ENCODE measurements around the gene HDC. TPM values are rescaled to one million over a fixed set of nuclear protein-coding genes. Genes with fewer than 3 reads are reported as not detected.
A peak's percentile ranks its signal among the peaks of the same experiment; 100 is the strongest.

HDC gene
- total RNA-seq, 1 experiment from 2014 or later = not detected

DNA sequence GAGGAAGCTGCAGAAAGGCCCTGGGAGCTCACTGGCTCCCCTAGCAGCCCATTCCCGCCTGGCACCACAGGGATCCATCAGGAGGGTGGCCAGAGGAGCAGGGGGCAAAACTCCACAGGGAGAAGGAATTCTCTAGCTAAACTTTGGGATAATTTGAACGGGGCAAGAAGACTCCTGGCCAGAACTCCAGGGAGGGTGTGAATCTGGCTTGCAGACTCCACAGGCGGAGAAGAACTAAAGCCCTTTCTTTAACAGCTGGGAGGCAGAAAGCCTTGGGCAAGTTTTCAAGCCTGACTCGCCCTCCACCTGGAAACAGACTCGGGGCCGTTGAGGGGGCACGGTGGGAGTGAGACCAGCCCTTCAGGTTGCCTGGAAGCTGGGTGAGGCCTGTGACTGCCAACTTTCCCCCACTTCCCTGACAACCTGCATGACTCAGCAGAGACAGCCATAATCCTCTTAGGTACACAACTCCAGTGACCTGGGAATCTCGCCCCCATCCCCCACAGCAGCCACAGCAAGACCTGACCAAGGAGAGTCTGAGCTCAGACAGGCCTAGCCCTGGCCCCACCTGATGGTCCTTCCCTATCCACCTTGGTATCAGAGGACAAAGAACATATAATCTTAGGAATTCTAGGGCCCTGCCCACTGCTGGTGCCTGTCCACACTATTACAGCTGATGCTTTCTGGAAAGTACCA, 54.9 kb downstream of the HDC start:
- ATAC-seq = peak; percentile 53
- H3K36me3 ChIP-seq (ENCODE audit: control insufficient read depth in 1 of 2, insufficient read depth in 2 of 2, low read length in 2 of 2) = peaks cover 0 to 9% of the 10 kb centered on the region in 2 experiments; a peak in 2 of 4 replicates
- BruUV-seq (replicated peaks) = no TSS peak

DNA sequence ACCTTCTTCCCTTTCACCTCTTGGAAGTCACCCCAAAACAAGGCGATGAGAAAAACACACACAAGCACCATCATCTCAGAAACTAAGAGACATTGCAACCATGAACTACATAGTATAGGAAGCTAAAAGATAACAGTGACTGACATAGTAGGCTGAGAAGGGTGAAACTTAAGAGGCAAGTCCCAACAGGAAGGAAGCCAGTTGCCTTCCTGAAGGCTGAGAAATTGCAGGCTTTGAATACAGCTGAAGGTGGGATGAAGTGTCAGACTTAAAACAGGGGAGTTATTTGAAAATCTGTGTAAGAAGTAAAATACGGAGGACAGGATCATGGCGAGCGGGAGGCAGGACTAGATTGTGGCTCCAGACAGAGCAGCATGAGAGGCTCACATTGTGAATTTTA, 55.7 kb downstream of the HDC start:
- no peak for ATAC-seq
- BruUV-seq (replicated peaks) = no TSS peak
- CTCF ChIA-PET = no interaction called here
- TF ChIP-seq ELF1 (IDR thresholded peaks at IDR 0.05; ENCODE audit: borderline replicate concordance, low read depth) (no peak), EZH2phosphoT487 (IDR thresholded peaks at IDR 0.05; ENCODE audit: borderline replicate concordance) (no peak), RAD21 (IDR thresholded peaks at IDR 0.05; ENCODE audit: low read depth) (no peak), POLR2AphosphoS5 (IDR thresholded peaks at IDR 0.05; ENCODE audit: low read depth, low read length) (no peak), FOSL1 (IDR thresholded peaks at IDR 0.05; ENCODE audit: low read depth) (no peak), TCF7L2 (IDR thresholded peaks at IDR 0.05; ENCODE audit: borderline replicate concordance, extremely low read depth, insufficient read depth, insufficient read length) (no peak), YY1 (IDR thresholded peaks at IDR 0.05; ENCODE audit: extremely low read depth, insufficient replicate concordance, low read depth, low read length) (no peak), ZFX (IDR thresholded peaks at IDR 0.05) (no peak), CBX3 (IDR thresholded peaks at IDR 0.05; ENCODE audit: low read depth) (no peak), POLR2A (IDR thresholded peaks at IDR 0.05; ENCODE audit: borderline replicate concordance, extremely low read depth, insufficient read depth, insufficient read length) (no peak), SP1 (IDR thresholded peaks at IDR 0.05; ENCODE audit: low read depth) (no peak), EZH2 (IDR thresholded peaks at IDR 0.05) (no peak), SIN3A (IDR thresholded peaks at IDR 0.05; ENCODE audit: low read depth) (no peak), ZNF274 (IDR thresholded peaks at IDR 0.05; ENCODE audit: low read depth, low read length) (no peak), CEBPB (IDR thresholded peaks at IDR 0.05; ENCODE audit: low read depth) (no peak)
- TF ChIP-seq, protein P1, sequence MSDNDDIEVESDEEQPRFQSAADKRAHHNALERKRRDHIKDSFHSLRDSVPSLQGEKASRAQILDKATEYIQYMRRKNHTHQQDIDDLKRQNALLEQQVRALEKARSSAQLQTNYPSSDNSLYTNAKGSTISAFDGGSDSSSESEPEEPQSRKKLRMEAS (IDR thresholded peaks at IDR 0.05) = no peak
- TF ChIP-seq, protein P2, sequence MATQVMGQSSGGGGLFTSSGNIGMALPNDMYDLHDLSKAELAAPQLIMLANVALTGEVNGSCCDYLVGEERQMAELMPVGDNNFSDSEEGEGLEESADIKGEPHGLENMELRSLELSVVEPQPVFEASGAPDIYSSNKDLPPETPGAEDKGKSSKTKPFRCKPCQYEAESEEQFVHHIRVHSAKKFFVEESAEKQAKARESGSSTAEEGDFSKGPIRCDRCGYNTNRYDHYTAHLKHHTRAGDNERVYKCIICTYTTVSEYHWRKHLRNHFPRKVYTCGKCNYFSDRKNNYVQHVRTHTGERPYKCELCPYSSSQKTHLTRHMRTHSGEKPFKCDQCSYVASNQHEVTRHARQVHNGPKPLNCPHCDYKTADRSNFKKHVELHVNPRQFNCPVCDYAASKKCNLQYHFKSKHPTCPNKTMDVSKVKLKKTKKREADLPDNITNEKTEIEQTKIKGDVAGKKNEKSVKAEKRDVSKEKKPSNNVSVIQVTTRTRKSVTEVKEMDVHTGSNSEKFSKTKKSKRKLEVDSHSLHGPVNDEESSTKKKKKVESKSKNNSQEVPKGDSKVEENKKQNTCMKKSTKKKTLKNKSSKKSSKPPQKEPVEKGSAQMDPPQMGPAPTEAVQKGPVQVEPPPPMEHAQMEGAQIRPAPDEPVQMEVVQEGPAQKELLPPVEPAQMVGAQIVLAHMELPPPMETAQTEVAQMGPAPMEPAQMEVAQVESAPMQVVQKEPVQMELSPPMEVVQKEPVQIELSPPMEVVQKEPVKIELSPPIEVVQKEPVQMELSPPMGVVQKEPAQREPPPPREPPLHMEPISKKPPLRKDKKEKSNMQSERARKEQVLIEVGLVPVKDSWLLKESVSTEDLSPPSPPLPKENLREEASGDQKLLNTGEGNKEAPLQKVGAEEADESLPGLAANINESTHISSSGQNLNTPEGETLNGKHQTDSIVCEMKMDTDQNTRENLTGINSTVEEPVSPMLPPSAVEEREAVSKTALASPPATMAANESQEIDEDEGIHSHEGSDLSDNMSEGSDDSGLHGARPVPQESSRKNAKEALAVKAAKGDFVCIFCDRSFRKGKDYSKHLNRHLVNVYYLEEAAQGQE (IDR thresholded peaks at IDR 0.05; ENCODE audit: low read depth) = no peak

More for the DNA sequence above, 54.9 kb downstream of the HDC start:
- Histone ChIP-seq H4K20me1 (ENCODE audit: insufficient read depth) (no peaks in the 10 kb centered on the region), H3K27me3 (ENCODE audit: insufficient read depth, low read length) (no peaks in the 10 kb centered on the region), H3K27ac (ENCODE audit: low read depth, low read length) (peak overlapping the region; percentile 32; the same call in 1 of the 2 replicates), H3K9ac (ENCODE audit: low read length) (no peak overlapping the region), H3K9me2 (ENCODE audit: insufficient read depth) (no peaks in the 10 kb centered on the region), H3K4me1 (ENCODE audit: control insufficient read depth in 1 of 2, insufficient read depth in 2 of 2, low read length in 2 of 2) (peaks cover 10 to 17% of the 10 kb centered on the region in 2 experiments), H2AFZ (ENCODE audit: low read depth, low read length, poor library complexity, severe bottlenecking) (no peak overlapping the region), H3K9me3 (ENCODE audit: control insufficient read depth in 1 of 2, insufficient read depth in 1 of 2, low read depth in 1 of 2, low read length in 2 of 2) (no peaks in the 10 kb centered on the region), H3K79me2 (ENCODE audit: insufficient read depth, low read length) (no peaks in the 10 kb centered on the region), H3K4me2 (ENCODE audit: low read length) (peak overlapping the region; percentile 48), H3K4me3 (replicated peaks in 1 of 2; ENCODE audit: low read depth in 1 of 2, low read length in 2 of 2) (no peak overlapping the region)
- TF ChIP-seq, protein P3, sequence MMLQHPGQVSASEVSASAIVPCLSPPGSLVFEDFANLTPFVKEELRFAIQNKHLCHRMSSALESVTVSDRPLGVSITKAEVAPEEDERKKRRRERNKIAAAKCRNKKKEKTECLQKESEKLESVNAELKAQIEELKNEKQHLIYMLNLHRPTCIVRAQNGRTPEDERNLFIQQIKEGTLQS (IDR thresholded peaks at IDR 0.05) = no peak
- TF ChIP-seq FOSL1 (IDR thresholded peaks at IDR 0.05; ENCODE audit: low read depth) (0 out of 2 replicates have a peak, but pooled peaks have one; percentile 24), RAD21 (IDR thresholded peaks at IDR 0.05; ENCODE audit: low read depth) (no peak)
- DNase-seq (ENCODE audit: low read depth, low spot score) = no peak
- POLR2A ChIA-PET = no interaction called here
- intact Hi-C loops (cut with micrococcal nuclease) = no loop called here
- RAD21 ChIA-PET (ENCODE audit: low non-redundant PET in 1 of 2, low total read pairs in 2 of 2, uncharacterized antibody in 2 of 2, unreplicated experiment in 2 of 2) = no interaction called here
- CTCF ChIA-PET = no interaction called here

More for the DNA sequence above, 55.7 kb downstream of the HDC start:
- no peak for DNase-seq (ENCODE audit: low read depth, low spot score)
- Histone ChIP-seq H3K4me2 (ENCODE audit: low read length) (no peak overlapping the region), H3K9me3 (ENCODE audit: control insufficient read depth in 1 of 2, insufficient read depth in 1 of 2, low read depth in 1 of 2, low read length in 2 of 2) (no peaks in the 10 kb centered on the region), H3K79me2 (ENCODE audit: insufficient read depth, low read length) (no peaks in the 10 kb centered on the region), H4K20me1 (ENCODE audit: insufficient read depth) (no peaks in the 10 kb centered on the region), H3K4me1 (ENCODE audit: control insufficient read depth in 1 of 2, insufficient read depth in 2 of 2, low read length in 2 of 2) (peaks cover 10 to 17% of the 10 kb centered on the region in 2 experiments), H3K27me3 (ENCODE audit: insufficient read depth, low read length) (no peaks in the 10 kb centered on the region), H3K9ac (ENCODE audit: low read length) (no peak overlapping the region), H3K4me3 (replicated peaks in 1 of 2; ENCODE audit: low read depth in 1 of 2, low read length in 2 of 2) (no peak overlapping the region), H2AFZ (ENCODE audit: low read depth, low read length, poor library complexity, severe bottlenecking) (no peak overlapping the region), H3K36me3 (ENCODE audit: control insufficient read depth in 1 of 2, insufficient read depth in 2 of 2, low read length in 2 of 2) (peaks cover 0 to 11% of the 10 kb centered on the region in 2 experiments; a peak in 2 of 4 replicates), H3K27ac (ENCODE audit: low read depth, low read length) (no peak overlapping the region), H3K9me2 (ENCODE audit: insufficient read depth) (no peaks in the 10 kb centered on the region)
- ChIA-PET RAD21 (ENCODE audit: low non-redundant PET in 1 of 2, low total read pairs in 2 of 2, uncharacterized antibody in 2 of 2, unreplicated experiment in 2 of 2) (no interaction called here), POLR2A (no interaction called here)
- intact Hi-C loops (cut with micrococcal nuclease) = no loop called here
